H1 (cell line): ENCODE data around the gene MYPOP. TPM values are rescaled to one million over a fixed set of nuclear protein-coding genes. Genes with fewer than 3 reads are reported as not detected.
A peak's percentile ranks its signal among the peaks of the same experiment; 100 is the strongest.

Experiments used
- E2F6 ChIP-seq: IDR thresholded peaks from 2 replicates; pipeline ENCODE4 v1.6.1; 2012; ENCODE audit warnings: inconsistent platforms
- KDM1A ChIP-seq: fragments of 200-600, 300-600 bp; sonication (generic); IDR thresholded peaks from 2 replicates; pipeline ENCODE4 v1.7.1; 2016; ENCODE audit warnings: mild to moderate bottlenecking, low read length, borderline replicate concordance
- polyA plus RNA-seq, 7 experiments: library from polyadenylated mRNA; depleted of rRNA in 3 of 7; stranded (reverse) in 5 of 7; unstranded in 2 of 7; fragments of >200 nt in 5 of 7; fragments of 200-250 nt in 2 of 7; gene quantifications; 1 replicate in 5 of 7; 2 replicates in 1 of 7; 4 replicates in 1 of 7; pipeline versions ENCODE4 v1.2.1 to v1.2.3, GENCODE V29; 2011 to 2013; ENCODE audit warnings: missing spikeins in 2 of 7, mixed read lengths in 2 of 7
- total RNA-seq: library from RNA; stranded (reverse); fragmentation: NEBNext Ultra II Directional; extraction: Animal tissue kit (Norgen Biotek cat#: 25700); gene quantifications from 2 replicates; pipeline ENCODE4 v1.2.1, GENCODE V29; 2021

The MYPOP gene
- total and polyA plus RNA-seq, 2 of the 8 experiments (the other 6 are each of a cell fraction or from before 2014, with no cell fraction given) = 3.2 to 11.1 TPM

- no peak; the same call in 1 of the 2 replicates for TF ChIP-seq KDM1A
- peak; percentile 31 for TF ChIP-seq E2F6
Measured at GRCh38 chr19:45901432-45901911, 941 bp downstream of the MYPOP start (continued).
